GM21737 (cell line): ENCODE data around the gene ELANE.
"Not testable (repeated sequence)": the region's sequence is repeated elsewhere in the genome, so short reads cannot be mapped to it uniquely, and the experiment has no call there.

Experiments
- ATAC-seq: cut with Tn5 transposase; IDR thresholded peaks from one replicate; pipeline ENCODE4 v1.9.1; 2021; ENCODE audit warnings: mild to moderate bottlenecking, moderate library complexity; ENCODE audit not compliant: unreplicated experiment

The ELANE gene

DNA sequence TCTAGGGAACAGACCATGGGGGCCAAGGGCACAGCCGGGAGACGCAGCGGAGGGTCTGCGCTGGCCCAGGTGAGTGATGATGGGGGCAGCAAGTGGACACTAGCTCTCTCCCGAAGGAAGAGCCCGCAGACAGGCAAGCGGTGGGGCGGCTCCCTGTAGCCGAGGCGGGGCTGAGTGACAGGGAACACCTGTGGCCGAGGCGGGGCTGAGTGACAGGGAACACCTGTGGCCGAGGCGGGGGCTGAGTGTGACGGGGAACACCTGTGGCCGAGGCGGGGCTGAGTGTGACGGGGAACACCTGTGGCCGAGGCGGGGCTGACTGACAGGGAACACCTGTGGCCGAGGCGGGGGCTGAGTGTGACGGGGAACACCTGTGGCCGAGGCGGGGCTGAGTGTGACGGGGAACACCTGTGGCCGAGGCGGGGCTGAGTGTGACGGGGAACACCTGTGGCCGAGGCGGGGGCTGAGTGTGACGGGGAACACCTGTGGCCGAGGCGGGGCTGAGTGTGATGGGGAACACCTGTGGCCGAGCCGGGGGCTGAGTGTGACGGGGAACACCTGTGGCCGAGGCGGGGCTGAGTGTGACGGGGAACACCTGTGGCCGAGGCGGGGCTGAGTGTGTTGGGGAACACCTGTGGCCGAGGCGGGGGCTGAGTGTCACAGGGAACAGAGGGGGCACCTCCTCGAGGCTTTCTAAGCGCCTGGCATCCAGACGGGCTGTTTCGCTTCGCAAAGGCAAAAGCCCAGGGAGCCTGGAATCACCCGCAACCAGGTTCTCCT is 39.5 kb downstream of the ELANE start:
- not testable (repeated sequence) for ATAC-seq

DNA sequence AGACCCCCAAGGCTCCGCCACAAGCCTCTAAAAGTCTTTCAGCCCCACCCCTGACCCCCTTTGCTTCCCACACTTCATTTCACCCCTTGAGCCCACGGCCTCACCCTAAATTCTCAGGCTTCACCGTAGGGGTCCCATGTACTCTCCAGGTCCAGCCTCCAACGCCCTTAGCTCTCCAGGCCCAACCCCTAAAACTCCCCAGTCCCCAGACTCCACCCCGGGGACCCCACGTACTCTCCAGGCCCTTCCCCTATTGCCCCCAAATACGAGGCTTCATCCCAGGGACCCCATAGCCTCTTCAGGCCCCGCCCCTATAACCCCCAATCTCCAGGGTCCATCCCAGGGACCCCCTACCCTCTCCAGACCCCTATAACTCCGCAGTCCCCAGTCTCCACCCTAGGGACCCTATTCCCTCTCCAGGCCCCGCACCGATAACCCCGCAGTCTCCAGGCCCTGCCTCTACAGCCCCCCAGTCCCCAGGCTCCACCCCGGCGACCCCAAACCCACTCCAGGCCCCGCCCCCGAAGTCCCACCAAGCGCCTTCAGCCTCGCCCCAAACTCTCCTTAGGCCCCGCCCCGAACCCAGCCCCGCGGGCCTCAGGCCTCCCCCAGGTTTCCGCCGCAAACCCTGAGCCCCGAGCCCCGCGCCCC is 40.3 kb downstream of the ELANE start:
- peak; percentile 3 for ATAC-seq

DNA sequence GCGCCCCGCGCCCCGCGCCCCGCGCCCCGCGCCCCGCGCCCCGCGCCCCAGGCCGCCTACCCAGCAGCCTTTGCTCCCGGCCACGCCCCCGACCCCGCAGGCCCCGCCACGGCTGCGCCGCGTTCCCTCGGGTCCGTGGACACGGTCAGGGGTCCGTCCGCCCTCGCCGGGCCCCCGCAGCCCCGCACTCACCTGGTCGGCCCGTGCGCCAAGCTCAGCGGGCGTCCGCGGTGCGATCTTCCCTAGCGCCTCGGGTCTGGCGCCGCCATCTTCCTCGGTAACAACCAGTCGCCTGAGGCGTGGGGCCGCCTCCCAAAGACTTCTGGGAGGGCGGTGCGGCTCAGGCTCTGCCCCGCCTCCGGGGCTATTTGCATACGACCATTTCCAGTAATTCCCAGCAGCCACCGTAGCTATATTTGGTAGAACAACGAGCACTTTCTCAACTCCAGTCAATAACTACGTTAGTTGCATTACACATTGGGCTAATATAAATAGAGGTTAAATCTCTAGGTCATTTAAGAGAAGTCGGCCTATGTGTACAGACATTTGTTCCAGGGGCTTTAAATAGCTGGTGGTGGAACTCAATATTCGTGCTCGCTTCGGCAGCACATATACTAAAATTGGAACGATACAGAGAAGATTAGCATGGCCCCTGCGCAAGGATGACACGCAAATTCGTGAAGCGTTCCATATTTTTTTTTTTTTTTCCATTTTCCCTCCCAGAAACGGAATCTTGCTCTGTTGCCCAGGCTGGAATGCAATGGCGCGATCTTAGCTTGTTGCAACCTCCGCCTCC is 41.0 kb downstream of the ELANE start, which contains the start of the genes MED16 and RNU6-9:
MED16 (minus strand) TSS at position 294 of the 796 bp plus-strand sequence. CDS start 2,056 bp downstream, outside the sequence.
RNU6-9 (plus strand) TSS at position 591 of the 796 bp plus-strand sequence.
- ATAC-seq, result peak; percentile 68

DNA sequence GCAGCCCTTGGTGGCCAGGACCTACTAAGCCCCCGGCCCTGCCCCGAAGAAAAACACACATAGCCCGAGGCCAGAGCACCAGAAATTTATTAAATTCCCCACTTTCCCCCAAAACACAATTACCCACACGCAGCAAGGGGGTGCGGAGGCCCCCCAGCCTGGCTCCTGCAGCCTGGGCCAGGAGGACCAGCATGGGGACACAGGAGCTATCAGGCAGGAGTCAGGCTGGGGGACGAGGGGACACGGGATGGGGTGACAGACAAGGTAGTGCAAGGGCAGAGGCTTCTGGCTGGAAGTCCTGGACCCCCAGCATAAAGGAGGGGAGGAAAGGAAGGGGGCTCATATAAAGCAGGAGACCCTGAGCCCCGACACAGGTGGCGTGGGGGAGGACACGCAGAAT is 44.3 kb downstream of the ELANE start:
- no peak for ATAC-seq

DNA sequence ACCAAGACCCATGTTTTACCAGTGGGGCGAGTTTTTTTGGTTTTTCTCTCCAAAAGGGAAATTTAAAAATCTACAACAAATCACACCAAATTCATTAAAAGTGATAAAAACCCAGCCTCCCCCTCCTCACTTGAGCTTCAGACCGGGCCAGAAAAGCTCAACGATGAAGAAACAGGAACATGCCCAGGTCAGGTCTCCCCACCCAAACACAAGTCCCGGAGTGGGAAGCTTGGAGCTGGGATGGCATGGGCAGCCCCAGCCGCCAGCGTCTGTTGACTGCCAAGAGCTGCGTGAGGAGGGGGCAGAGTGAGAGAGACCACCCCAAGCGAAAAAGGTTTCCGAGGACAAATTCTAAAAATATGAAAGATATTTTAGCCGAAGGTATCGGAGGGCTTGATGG is 44.9 kb downstream of the ELANE start:
- no peak for ATAC-seq

DNA sequence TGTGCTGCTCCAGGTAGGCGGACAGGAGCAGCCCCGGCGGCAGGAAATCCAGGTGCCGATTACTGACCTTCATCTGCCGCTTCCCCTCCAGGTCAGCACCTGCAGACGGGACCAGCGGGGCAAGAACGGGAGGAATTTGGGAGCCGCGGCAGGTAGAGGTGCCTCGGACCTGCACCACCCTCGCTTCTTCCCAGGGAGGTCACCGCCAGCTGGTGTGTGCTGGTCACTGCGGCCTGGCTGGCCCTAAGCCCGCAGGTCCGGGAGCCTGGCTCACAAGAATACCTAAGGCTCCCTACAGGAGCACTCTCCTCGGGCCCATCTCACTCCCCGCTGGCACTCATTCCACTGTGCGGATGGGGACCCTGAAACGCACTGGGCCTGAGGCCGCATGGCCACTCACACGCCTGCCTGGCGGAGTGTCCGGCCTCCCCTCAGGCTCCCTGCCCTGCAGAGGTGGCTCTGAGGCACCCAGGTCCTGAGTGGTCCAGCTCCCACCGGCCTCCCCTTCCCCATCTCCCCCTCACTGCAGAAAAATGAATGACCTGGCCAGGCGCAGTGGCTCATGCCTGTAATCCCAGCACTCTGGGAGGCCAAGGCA is 45.4 kb downstream of the ELANE start:
- no peak for ATAC-seq

DNA sequence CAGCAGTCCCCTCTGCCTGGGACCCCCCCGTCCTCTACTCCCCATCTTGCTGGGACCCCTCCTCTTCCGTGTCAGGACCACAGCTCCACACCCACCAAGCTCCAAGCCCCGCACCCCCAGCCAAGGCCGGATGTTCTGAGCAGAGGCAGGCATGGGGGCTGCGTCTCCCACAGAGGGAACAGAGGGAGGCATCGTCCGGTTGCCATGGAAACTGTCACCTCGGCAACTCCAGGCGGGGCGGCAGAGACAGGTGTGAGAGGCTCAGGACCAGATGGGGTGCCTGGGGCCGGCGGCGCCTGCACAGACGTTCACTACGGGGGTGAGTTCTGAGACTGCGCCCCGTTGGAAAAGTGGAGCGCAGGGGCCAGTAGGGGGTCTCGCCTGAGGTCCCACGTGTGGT is 46.6 kb downstream of the ELANE start:
- no peak for ATAC-seq

DNA sequence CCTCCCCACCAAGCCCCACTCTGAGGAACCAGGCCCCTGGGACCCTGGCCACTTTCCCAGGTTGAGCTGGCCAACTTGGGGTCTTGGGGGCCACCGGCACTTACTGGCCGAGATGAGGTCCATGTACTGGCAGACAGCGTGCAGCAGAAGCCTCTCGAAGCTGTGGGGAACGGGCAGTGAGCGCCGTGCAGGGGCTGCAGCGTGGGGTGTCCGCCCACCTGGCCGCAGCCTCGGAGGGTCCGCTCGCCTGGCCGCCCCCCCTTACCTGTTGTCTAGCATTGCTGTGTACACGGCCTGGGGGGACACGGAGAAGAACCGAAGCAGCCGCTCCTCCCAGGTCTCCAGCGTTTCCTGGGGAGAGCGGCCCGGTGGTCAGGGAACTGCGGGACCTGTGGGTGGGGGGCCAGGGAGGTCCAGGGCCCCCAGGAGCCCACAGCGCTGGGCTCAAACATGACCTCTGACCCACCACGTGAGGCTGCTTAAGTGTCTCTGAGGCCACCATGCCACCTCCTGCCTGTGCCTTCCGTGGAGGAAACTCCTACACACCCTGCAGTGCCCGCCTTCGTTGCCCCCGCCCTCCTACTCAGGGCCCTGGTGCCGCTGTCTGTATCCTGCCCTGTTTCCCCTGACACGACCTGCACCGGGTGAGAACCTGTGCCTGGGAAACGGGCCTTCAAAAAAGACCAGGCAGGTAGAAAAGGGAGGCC is 47.4 kb downstream of the ELANE start:
- ATAC-seq, result no peak

DNA sequence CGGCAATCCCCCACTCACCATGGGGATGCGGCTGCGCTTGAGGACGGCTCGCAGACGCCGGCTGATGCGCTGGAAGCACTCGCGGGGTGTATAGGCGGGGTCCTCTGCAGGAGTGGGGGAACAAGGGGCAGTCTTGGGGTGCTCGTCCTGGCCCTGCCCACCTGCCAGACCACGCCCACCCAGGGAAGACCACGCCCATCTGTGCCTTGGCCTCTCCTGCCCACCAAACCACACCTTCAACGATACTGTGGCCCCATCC is 47.9 kb downstream of the ELANE start:
- no peak for ATAC-seq

DNA sequence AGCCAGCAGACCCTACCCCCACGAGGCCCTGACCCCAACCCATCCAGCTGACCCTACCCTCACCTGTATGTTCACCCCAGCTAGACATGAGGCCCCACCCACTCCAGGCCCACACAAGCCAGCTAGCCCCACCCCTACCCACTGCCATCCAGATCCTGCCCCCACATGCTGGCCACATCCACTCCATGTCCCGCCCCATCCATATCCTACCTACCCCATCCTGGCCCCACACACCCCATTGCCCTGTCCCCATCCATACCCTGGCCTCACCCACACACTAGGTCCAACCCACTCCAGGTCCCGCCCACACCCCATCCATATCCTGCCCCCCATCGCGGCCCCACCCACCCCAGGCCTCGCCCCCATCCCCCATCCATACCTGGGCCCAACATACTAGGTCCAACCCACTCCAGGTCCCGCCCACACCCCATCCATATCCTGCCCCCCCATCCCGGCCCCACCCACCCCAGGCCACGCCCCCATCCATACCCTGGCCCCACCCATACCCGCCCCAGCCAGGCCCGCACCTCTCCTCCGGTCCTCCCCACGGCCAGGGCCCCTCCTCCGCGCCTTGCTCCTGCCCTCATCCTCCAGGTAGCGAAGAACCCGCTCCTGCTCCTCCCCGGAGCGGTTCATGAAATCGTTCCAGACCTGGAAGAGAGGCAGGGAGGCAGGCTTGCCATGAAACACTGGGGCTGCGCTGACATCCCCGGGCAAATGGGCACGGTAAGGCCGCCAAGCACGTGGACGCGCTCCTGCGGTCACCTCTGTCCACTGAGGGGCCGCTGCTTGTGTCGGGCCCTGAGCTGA is 48.4 kb downstream of the ELANE start:
- no peak for ATAC-seq

DNA sequence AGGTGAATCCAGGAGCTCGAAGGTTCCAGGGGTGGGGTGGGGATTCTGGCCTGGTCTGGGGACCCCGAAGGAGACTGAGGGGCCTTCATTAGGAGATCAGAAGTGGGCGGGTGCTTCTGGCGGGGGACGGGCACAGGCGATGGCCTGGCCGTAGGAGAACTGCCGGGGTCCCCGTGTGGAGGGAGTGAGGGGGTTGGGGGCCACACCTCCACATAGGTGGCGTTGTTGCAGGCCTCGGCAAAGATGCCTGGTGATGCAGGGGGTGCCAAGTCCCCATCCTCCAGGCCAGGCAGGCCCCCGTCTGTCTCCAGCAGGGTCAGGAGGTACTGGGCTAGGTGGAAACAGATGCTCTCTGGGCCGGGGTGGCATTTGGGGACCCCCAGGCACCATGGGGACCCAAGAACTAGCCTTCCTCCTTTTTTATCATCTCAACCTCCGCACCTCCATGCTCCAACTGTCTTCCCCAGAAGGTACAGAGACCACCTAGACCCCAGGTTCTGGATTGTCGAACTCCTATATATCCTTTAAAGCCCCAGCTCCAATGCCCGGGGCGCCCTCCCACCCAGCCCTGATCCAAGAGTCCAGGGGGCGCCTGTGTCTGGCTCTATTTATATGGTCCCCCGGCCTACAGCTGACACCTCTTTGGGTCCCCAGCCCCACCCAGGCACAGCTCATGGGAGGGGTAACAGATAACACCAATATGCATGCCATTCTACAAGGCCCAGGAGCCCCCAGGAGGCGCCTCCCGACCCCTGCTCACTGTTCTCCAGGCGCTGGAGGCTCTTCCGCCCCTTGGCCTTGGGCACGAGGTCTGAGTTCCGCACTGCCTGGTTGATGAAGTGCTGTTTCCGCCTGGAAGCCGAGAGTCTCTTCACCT is 49.4 kb downstream of the ELANE start:
- ATAC-seq, result no peak

DNA sequence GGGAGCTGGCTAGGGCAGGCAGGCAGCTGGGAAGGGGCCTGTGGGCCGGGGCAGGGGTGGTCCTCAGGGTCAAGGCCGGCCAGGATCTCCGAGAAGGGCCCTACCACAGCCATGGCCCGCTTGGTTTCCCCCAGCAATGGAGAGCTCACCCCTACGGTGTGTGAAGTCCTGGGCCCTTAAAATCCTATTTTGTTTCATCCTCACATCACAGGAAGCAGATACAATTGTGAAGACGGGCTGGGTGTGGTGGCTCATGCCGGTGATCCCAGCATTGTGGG is 49.9 kb downstream of the ELANE start:
- no peak for ATAC-seq

DNA sequence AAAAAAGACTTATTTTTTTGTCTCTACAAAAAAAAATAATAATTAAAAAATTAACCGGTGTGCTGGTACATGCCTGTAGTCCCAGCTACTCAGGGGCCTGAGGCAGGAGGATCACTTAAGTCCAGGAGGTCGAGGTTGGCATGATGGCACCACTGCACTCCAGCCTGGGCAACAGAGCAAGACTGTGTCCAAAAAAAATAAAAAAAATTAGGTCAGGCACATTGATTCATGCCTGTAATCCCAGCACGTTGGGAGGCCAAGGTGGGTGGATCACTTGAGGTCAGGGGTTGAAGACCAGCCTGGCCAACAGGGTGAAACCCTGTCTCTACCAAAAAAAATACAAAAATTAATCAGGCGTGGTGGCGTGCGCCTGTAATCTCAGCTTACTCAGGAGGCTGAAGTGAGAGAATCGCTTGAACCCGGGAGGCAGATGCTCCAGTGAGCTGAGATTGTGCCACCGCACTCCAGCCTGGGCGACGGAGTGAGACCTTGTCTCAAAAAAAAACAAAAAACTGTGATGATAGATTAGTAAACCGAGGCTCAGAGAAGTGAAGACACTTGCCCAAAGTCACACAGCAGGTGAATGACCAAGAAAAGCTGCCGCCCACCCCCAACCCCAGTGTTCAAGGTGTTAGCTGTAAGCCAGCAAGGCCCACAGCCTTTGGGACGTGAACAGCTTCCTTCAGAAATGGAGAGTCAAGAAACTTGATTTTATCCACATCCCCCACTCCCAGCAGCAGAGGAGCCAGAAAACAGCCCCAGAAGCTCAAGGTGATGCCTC is 50.5 kb downstream of the ELANE start:
- ATAC-seq, result no peak

DNA sequence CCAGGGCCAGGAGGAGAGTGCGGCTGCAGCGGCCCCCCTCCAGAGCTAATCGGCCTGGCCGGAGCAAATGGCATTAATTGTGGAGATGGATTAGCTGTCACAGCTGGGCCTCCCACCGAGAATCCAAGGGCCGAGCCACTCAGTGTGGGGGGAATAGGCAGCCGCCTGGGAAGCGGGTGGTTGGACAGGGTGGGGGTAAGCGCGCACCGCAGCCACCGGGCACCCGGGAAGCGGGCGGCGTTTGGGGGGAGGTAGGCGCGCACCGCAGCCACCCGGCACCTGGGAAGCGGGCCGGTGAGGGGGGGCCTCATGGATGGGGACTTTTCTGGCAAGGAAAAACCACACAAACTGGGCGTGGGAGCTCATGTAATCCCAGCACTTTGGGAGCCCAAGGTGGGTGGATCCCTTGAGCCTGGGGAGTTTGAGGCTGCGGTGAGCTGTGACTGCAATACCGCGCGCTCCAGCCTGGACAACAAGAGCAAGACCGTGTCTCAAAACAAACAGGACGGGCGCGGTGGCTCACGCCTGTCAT is 51.2 kb downstream of the ELANE start:
- ATAC-seq, result no peak

DNA sequence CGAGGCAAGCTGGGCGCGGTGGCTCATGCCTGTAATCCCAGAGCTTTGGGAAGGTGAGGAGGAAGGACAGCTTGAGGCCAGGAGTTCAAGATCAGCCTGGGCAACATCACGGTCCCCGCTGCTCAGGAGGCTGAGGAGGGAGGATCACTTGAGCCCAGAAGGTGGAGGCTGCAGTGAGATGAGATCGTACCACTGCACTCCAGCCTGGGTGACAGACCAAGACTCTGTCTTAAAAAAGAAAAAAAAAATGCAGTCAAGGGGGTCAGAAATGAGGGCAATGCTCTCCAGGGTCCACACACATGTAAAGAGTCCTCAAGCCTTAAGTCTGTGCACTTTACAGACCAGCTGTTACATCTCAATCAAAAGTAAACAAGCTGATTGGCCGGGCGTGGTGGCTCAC is 52.4 kb downstream of the ELANE start:
- ATAC-seq, result no peak
